K562 (cell line): ENCODE measurements around the gene FBXO36. TPM values are rescaled to one million over a fixed set of nuclear protein-coding genes. Genes with fewer than 3 reads are reported as not detected.

Experiments
- ATAC-seq: fragments of 200-7000 bp; cut with Tn5 transposase; 3 replicates; pipeline ENCODE4 v1.9.1; 2020; ENCODE audit warnings: moderate library complexity
- BruUV-seq: library from RNA; stranded (reverse); fragments of 400-500 nt; replicated peaks from 2 replicates; lab custom pipeline; 2021; lab: Mats Ljungman, UMichigan
- CTCF ChIA-PET: fragments of 300-600 bp; formaldehyde crosslinking; extraction: SDS; loops from one replicate; lab custom pipeline; 2021; ENCODE audit warnings: low intra/inter-chr PET ratio; lab: Yijun Ruan, JAX
- POLR2A ChIA-PET: fragments of 300-600, 350-650 bp; sonication (Branson Sonifier 250); formaldehyde crosslinking; extraction: SDS; loops from one replicate; lab custom pipeline; 2021; ENCODE audit warnings: antibody characterized with exemption, inconsistent platforms; lab: Yijun Ruan, JAX
- DNase-seq, 4 experiments: peaks; one replicate each; pipeline versions ENCODE4 v3.0.0 to v3.0.0-alpha.2; 2011 to 2018; ENCODE audit warnings: low spot score in 3 of 4, mixed read lengths in 3 of 4; ENCODE audit errors: extremely low read depth in 1 of 4
- FAIRE-seq: peaks from 2 replicates; lab custom pipeline; 2011; peaks lifted over from hg19 to GRCh38; lab: Jason Lieb, UNC
- H2AFZ ChIP-seq: 2 replicates; pipeline ENCODE4 v1.6.0; 2011; ENCODE audit warnings: low read depth, low read length, control low read depth, inconsistent platforms
- H3K27ac ChIP-seq: fragments of 200-600 bp; 3 replicates; pipeline ENCODE4 v1.8.0; 2011; ENCODE audit warnings: low read depth, mild to moderate bottlenecking, control low read depth, inconsistent platforms, low read length, moderate library complexity, mixed read lengths; ENCODE audit errors: extremely low read depth
- H3K27me3 ChIP-seq, 2 experiments: fragments of 300-600 bp in 1 of 2; 2 replicates in 1 of 2; 3 replicates in 1 of 2; pipeline versions ENCODE4 v1.6.0 to v1.8.0; 2011; ENCODE audit warnings: inconsistent platforms in 2 of 2, low read length in 2 of 2, mild to moderate bottlenecking in 1 of 2, mixed read lengths in 1 of 2, moderate library complexity in 1 of 2; ENCODE audit not compliant: control insufficient read depth in 2 of 2, insufficient read depth in 2 of 2
- H3K36me3 ChIP-seq: fragments of 300-600 bp; 3 replicates; pipeline ENCODE4 v1.8.0; 2011; ENCODE audit warnings: mild to moderate bottlenecking, low read length, inconsistent platforms; ENCODE audit not compliant: control insufficient read depth, insufficient read depth
- H3K4me1 ChIP-seq, 2 experiments: fragments of 200-600 bp in 1 of 2; replicated peaks in 1 of 2; 2 replicates in 1 of 2; 3 replicates in 1 of 2; pipeline versions ENCODE4 v1.5.1 to v1.8.0; 2011; ENCODE audit warnings: inconsistent platforms in 2 of 2, low read length in 2 of 2, mild to moderate bottlenecking in 1 of 2, mixed read lengths in 1 of 2, moderate library complexity in 1 of 2; ENCODE audit not compliant: control insufficient read depth in 2 of 2, insufficient read depth in 2 of 2
- H3K4me2 ChIP-seq: 2 replicates; pipeline ENCODE4 v1.6.1; 2011; ENCODE audit warnings: low read length, control low read depth, inconsistent platforms, mixed read lengths; ENCODE audit not compliant: insufficient read depth
- H3K4me3 ChIP-seq: fragments of 200-600 bp; sonication (generic), shearing (Covaris generic); 2 replicates; pipeline ENCODE4 v1.5.1; 2016; ENCODE audit warnings: control low read depth, inconsistent platforms
- H3K79me2 ChIP-seq: fragments of 200-600 bp; 3 replicates; pipeline ENCODE4 v1.8.0; 2011; ENCODE audit warnings: low read length, inconsistent platforms; ENCODE audit not compliant: control insufficient read depth, insufficient read depth
- H3K9ac ChIP-seq, 2 experiments: 2 replicates each; pipeline versions ENCODE4 v1.6.0 to v1.6.1; 2011; ENCODE audit warnings: low read depth in 2 of 2, low read length in 2 of 2, control low read depth in 1 of 2, inconsistent platforms in 1 of 2, mild to moderate bottlenecking in 1 of 2, mixed read lengths in 1 of 2; ENCODE audit not compliant: insufficient read depth in 1 of 2
- H3K9me1 ChIP-seq: one replicate; pipeline ENCODE4 v1.6.0; 2011; ENCODE audit warnings: inconsistent platforms, mild to moderate bottlenecking, low read length, moderate library complexity; ENCODE audit not compliant: control insufficient read depth, insufficient read depth
- H3K9me3 ChIP-seq: replicated peaks from 2 replicates; pipeline ENCODE4 v1.5.1; 2011; ENCODE audit warnings: low read depth, low read length, inconsistent platforms; ENCODE audit not compliant: control insufficient read depth, insufficient read depth
- H4K20me1 ChIP-seq: replicated peaks from 2 replicates; pipeline ENCODE4 v1.6.1; 2011; ENCODE audit warnings: low read length, inconsistent platforms, mixed read lengths; ENCODE audit not compliant: control insufficient read depth, insufficient read depth
- MAZ ChIP-seq, 2 experiments: fragments of 450-650 bp in 1 of 2; sonication (generic) in 1 of 2; formaldehyde crosslinking; IDR thresholded peaks in 1 of 2; conservative IDR thresholded peaks in 1 of 2; 2 replicates each; pipeline versions ENCODE4 v1.4.0 to v1.5.0; 2020; ENCODE audit warnings: mild to moderate bottlenecking in 1 of 2, missing genetic modification reagents in 1 of 2
- NONO ChIP-seq, 2 experiments: fragments of 200-400 bp in 1 of 2; fragments of 450-650 bp in 1 of 2; formaldehyde crosslinking in 1 of 2; IDR thresholded peaks; 2 replicates each; pipeline ENCODE4 v1.6.1; 2017; ENCODE audit warnings: low read depth in 2 of 2, mild to moderate bottlenecking in 2 of 2, moderate library complexity in 2 of 2, low read length in 1 of 2
- POU5F1 ChIP-seq: fragments of 150-350 bp; IDR thresholded peaks from 2 replicates; pipeline ENCODE4 v1.6.1; 2014; ENCODE audit warnings: borderline replicate concordance, low read length, low read depth, mild to moderate bottlenecking; ENCODE audit not compliant: partially characterized antibody
- RAD51 ChIP-seq: fragments of 450-650 bp; IDR thresholded peaks from 2 replicates; pipeline ENCODE4 v1.7.1; 2016; ENCODE audit warnings: low read depth, mild to moderate bottlenecking, borderline replicate concordance
- TEAD1 ChIP-seq, 2 experiments: fragments of 450-650 bp in 1 of 2; sonication (generic) in 1 of 2; formaldehyde crosslinking; IDR thresholded peaks; 2 replicates each; pipeline versions ENCODE4 v1.4.0 to v1.8.0; 2020 to 2022; ENCODE audit warnings: mild to moderate bottlenecking in 2 of 2, missing genetic modification reagents in 1 of 2
- TRIM24 ChIP-seq, 2 experiments: fragments of 450-650 bp; IDR thresholded peaks; 2 replicates each; pipeline ENCODE4 v1.6.1; 2016
- WHSC1 ChIP-seq: IDR thresholded peaks from one replicate; pipeline ENCODE4 v1.6.1; 2012; ENCODE audit warnings: low read length, control low read depth, inconsistent platforms
- ZNF316 ChIP-seq: fragments of 450-650 bp; IDR thresholded peaks from 2 replicates; pipeline ENCODE4 v1.6.1; 2016
- WGBS: fragments of 100-300 bp; shearing (Covaris generic); methylation state at CpG from one replicate; pipeline ENCODE4 v1.1.6; 2016; ENCODE audit warnings: low coverage, mixed read lengths; ENCODE audit not compliant: insufficient coverage; ENCODE audit errors: missing lambda C conversion rate; 5-methylcytosine and 5-hydroxymethylcytosine counted together
- in situ Hi-C: fragments of 300-500 bp; cut with MboI; formaldehyde crosslinking; loops from 4 replicates; pipeline ENCODE4 v1.15.0; 2018; ENCODE audit warnings: inconsistent platforms, mixed read lengths
- intact Hi-C: fragments of 100-400 bp; cut with micrococcal nuclease; formaldehyde crosslinking; loops from 2 replicates; pipeline ENCODE4 v1.14.2; 2022
- polyA plus RNA-seq, 8 experiments: library from polyadenylated mRNA; depleted of rRNA in 4 of 8; stranded (reverse) in 5 of 8; unstranded in 3 of 8; fragments of >200 nt; fragmentation: Nextera tagmentation in 2 of 8; fragmentation: Illumina TruSeq in 1 of 8; extraction: Ambion mirVana in 2 of 8; extraction: Trizol in 1 of 8; gene quantifications; 2 replicates each; pipeline versions ENCODE4 v1.2.1 to v1.2.3, GENCODE V29; 2011 to 2014; ENCODE audit warnings: inconsistent platforms in 1 of 8, missing spikeins in 1 of 8
- total RNA-seq, 7 experiments: library from RNA; depleted of rRNA in 6 of 7; stranded (reverse); fragments of >200 nt in 6 of 7; fragmentation: Illumina TruSeq in 2 of 7; extraction: Trizol in 2 of 7; gene quantifications; 2 replicates each; pipeline versions ENCODE4 v1.2.1 to v1.2.3, GENCODE V29; 2011 to 2021; ENCODE audit warnings: low replicate concordance in 1 of 7
- TF ChIP-seq, protein P1 (sequence below), 2 experiments: IDR thresholded peaks; 2 replicates each; pipeline ENCODE4 v1.6.1; 2012; ENCODE audit warnings: improper control_type of control experiment in 2 of 2, low read depth in 2 of 2, low read length in 2 of 2, borderline replicate concordance in 1 of 2
- TF ChIP-seq, protein P2 (sequence below): fragments of 200-800 bp; sonication (Bioruptor generic); IDR thresholded peaks from 2 replicates; pipeline ENCODE4 v1.6.1; 2017; ENCODE audit warnings: missing genetic modification characterization, missing compliant biosample characterization

The FBXO36 gene
- total and polyA plus RNA-seq, 9 of the 15 experiments (the other 6 are each of a cell fraction or from before 2014, with no cell fraction given) = 0.40 to 0.91 (median 0.58) TPM

DNA sequence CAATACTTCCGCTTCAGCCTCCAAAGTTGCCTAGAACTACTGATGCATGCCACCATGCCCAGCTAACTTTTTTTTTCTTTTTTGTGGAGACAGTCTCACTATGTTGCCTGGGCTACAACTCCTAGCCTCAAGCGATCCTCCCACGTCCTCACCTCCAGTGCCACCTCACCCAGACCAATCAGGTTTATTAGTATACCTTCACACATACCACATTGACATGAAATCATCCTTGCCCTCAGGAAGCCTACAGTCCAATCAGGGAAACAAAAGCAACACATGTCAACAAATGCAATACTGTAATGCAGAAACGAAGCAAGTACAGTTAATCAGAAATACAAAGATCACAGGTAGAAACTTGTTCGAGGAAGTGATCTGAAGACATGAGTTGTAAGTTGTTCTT is 4.5 kb upstream of the FBXO36 start:
- no peak overlapping the region for H2AFZ ChIP-seq
- H3K36me3 ChIP-seq = peaks cover 37% of the 10 kb centered on the region
- ChIA-PET CTCF (no interaction called here), POLR2A (no interaction called here)
- intact Hi-C loops (no loop called here), in situ Hi-C loops (no loop called here)
- no TSS peak for BruUV-seq
- ATAC-seq (no peak), FAIRE-seq (no peak), DNase-seq (no peak)
- no peaks in the 10 kb centered on the region for H3K27me3 ChIP-seq
- 96% methylated on average over 5 of the region's 5 CpGs for WGBS
- H4K20me1 ChIP-seq = no peaks in the 10 kb centered on the region
- H3K4me3 ChIP-seq = no peak overlapping the region
- peaks cover 0 to 5% of the 10 kb centered on the region in 2 experiments; a peak in 2 of 5 replicates for H3K4me1 ChIP-seq
- H3K9ac ChIP-seq = no peak overlapping the region
- peaks cover 85% of the 10 kb centered on the region for H3K79me2 ChIP-seq
- H3K9me3 ChIP-seq = no peaks in the 10 kb centered on the region
- no peak overlapping the region for H3K4me2 ChIP-seq
- H3K9me1 ChIP-seq = no peaks in the 10 kb centered on the region
- no peak overlapping the region for H3K27ac ChIP-seq
- no peak for TF ChIP-seq POU5F1
- TF ChIP-seq WHSC1 = no peak
- TF ChIP-seq RAD51 = no peak
- peak; percentile 52 for TF ChIP-seq ZNF316
- 0 out of 4 replicates have a peak, but pooled peaks of 1 of the 2 experiments have one; percentile 21 for TF ChIP-seq TRIM24 (IDR thresholded peaks at IDR 0.05)

DNA sequence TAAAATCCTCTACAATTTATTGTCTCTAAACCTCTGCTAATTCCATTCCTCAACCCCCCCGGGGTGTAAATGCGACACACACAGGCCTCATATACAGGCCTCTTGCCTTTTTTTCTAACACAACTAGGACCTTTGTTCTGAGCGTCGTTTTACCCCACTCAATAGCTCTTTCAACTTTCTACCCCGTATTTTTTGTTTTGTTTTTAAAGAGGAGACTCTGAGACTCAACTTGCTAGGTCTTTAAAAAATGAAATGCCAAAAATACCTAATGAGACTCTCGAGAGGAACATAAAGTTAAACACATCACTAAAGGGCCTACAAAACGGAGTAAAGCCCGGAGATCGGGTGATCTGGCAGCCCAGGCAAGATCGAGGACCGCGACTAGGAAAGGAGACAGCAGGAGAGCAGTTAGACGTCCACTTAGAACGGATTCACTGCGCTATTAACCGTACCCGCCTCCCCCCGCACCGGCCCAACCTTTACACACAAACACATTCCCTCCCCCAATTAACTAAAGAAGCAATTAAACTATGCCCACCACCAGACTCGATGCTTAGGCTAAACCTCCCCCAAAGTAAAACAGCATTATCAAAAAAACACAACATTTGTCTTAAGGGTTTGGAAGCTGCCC is 2.2 kb upstream of the FBXO36 start:
- TSS peak; percentile 43 for BruUV-seq
- POLR2A ChIA-PET = interaction anchor here (0.7 to 1.8 kb wide), 3 partner anchors 10 to 99 kb away, joined by 3 to 8 read pairs (median 3); no protein-coding TSS in a partner anchor
- TF ChIP-seq, protein P1, sequence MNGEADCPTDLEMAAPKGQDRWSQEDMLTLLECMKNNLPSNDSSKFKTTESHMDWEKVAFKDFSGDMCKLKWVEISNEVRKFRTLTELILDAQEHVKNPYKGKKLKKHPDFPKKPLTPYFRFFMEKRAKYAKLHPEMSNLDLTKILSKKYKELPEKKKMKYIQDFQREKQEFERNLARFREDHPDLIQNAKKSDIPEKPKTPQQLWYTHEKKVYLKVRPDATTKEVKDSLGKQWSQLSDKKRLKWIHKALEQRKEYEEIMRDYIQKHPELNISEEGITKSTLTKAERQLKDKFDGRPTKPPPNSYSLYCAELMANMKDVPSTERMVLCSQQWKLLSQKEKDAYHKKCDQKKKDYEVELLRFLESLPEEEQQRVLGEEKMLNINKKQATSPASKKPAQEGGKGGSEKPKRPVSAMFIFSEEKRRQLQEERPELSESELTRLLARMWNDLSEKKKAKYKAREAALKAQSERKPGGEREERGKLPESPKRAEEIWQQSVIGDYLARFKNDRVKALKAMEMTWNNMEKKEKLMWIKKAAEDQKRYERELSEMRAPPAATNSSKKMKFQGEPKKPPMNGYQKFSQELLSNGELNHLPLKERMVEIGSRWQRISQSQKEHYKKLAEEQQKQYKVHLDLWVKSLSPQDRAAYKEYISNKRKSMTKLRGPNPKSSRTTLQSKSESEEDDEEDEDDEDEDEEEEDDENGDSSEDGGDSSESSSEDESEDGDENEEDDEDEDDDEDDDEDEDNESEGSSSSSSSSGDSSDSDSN (IDR thresholded peaks at IDR 0.05; ENCODE audit: borderline replicate concordance in 1 of 2, low read depth in 2 of 2, low read length in 2 of 2) = peak; percentile 66 to 90; a peak in 3 of 4 replicates
- TF ChIP-seq, protein P2, sequence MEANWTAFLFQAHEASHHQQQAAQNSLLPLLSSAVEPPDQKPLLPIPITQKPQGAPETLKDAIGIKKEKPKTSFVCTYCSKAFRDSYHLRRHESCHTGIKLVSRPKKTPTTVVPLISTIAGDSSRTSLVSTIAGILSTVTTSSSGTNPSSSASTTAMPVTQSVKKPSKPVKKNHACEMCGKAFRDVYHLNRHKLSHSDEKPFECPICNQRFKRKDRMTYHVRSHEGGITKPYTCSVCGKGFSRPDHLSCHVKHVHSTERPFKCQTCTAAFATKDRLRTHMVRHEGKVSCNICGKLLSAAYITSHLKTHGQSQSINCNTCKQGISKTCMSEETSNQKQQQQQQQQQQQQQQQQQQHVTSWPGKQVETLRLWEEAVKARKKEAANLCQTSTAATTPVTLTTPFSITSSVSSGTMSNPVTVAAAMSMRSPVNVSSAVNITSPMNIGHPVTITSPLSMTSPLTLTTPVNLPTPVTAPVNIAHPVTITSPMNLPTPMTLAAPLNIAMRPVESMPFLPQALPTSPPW = peak; percentile 41; the same call in 1 of the 2 replicates
- TF ChIP-seq NONO (IDR thresholded peaks at IDR 0.05; ENCODE audit: low read depth in 2 of 2, low read length in 1 of 2) = no peak
- no peak for TF ChIP-seq TEAD1 (CRISPR knock-in tag; IDR thresholded peaks at IDR 0.05)
- TF ChIP-seq MAZ (CRISPR knock-in tag; conservative IDR thresholded peaks at IDR 0.05 in 1 of 2, IDR thresholded peaks at IDR 0.05 in 1 of 2) = 0 out of 4 replicates have a peak, but pooled peaks of 1 of the 2 experiments have one; percentile 2

More for the DNA sequence above, 2.2 kb upstream of the FBXO36 start:
- H3K36me3 ChIP-seq = peaks cover 29% of the 10 kb centered on the region; the same call in 2 of the 3 replicates
- peaks cover 0 to 9% of the 10 kb centered on the region in 2 experiments; a peak in 3 of 5 replicates for H3K4me1 ChIP-seq
- no peaks in the 10 kb centered on the region for H3K27me3 ChIP-seq
- peak overlapping the region; percentile 90 for H3K27ac ChIP-seq
- peak in 3 of 4 experiments; percentile 12 to 35 (median 15) for DNase-seq
- no peak overlapping the region for H2AFZ ChIP-seq
- peaks cover 62% of the 10 kb centered on the region for H3K79me2 ChIP-seq
- H3K4me3 ChIP-seq = peak overlapping the region; percentile 90
- 2% methylated on average over 10 of the region's 20 CpGs for WGBS
- intact Hi-C loops = loop anchor here (5.0 kb wide), 2 partner anchors 52 to 68 kb away; no protein-coding TSS in a partner anchor
- CTCF ChIA-PET = no interaction called here
- H3K4me2 ChIP-seq = peak overlapping the region; percentile 82
- no peaks in the 10 kb centered on the region for H3K9me1 ChIP-seq
- no peaks in the 10 kb centered on the region for H4K20me1 ChIP-seq
- peak overlapping the region; percentile 78 to 96; a peak in 3 of 4 replicates for H3K9ac ChIP-seq
- H3K9me3 ChIP-seq = no peaks in the 10 kb centered on the region
- in situ Hi-C loops = no loop called here
- ATAC-seq = peak; percentile 24
- peak; percentile 6 for FAIRE-seq
